Activated CD4-positive, alpha-beta T cell treated with anti-CD3 and anti-CD28 coated beads, Interleukin-2, amount 50 U/mL, for 4 hours (primary cell): Measurements from ENCODE around the gene NHSL1.

Experiments used
- DNase-seq, 2 experiments: peaks; one replicate each; pipeline ENCODE4 v3.0.0-alpha.2; 2020

NHSL1 gene

GRCh38 chr6:138499303-138500018, at the start of gene NHSL1:
Gene NHSL1, minus strand, starts transcription at chr6:138499494. Its CDS starts 204 bp downstream, at chr6:138499290.
- DNase-seq = no peak

GRCh38 chr6:138546733-138547185, 47.5 kb upstream of the NHSL1 start:
- DNase-seq = no peak

- DNase-seq = no peak
Observed at GRCh38 chr6:138545621-138545980, 46.3 kb upstream of the NHSL1 start.

- DNase-seq = no peak
Observed at GRCh38 chr6:138544501-138544900, 45.2 kb upstream of the NHSL1 start.

- no peak for DNase-seq
Observed at GRCh38 chr6:138543657-138544056, 44.4 kb upstream of the NHSL1 start.

- DNase-seq = no peak
Observed at GRCh38 chr6:138541823-138542481, 42.7 kb upstream of the NHSL1 start.

- no peak for DNase-seq
Observed at GRCh38 chr6:138540468-138540867, 41.2 kb upstream of the NHSL1 start.

- no peak for DNase-seq
Observed at GRCh38 chr6:138539876-138540275, 40.6 kb upstream of the NHSL1 start.

- DNase-seq = no peak
Observed at GRCh38 chr6:138538390-138539031, 39.2 kb upstream of the NHSL1 start.

- no peak for DNase-seq
Observed at GRCh38 chr6:138537106-138537505, 37.8 kb upstream of the NHSL1 start.

- no peak for DNase-seq
Observed at GRCh38 chr6:138535728-138536455, 36.6 kb upstream of the NHSL1 start.

GRCh38 chr6:138533667-138534066, 34.4 kb upstream of the NHSL1 start:
- DNase-seq = no peak

- no peak for DNase-seq
Observed at GRCh38 chr6:138531387-138531786, 32.1 kb upstream of the NHSL1 start.

- no peak for DNase-seq
Observed at GRCh38 chr6:138529478-138529877, 30.2 kb upstream of the NHSL1 start.

GRCh38 chr6:138528956-138529355, 29.7 kb upstream of the NHSL1 start:
- DNase-seq = no peak

GRCh38 chr6:138528137-138528536, 28.8 kb upstream of the NHSL1 start:
- no peak for DNase-seq

GRCh38 chr6:138527411-138528088, 28.3 kb upstream of the NHSL1 start:
- DNase-seq = no peak

- DNase-seq = no peak
Observed at GRCh38 chr6:138526822-138527235, 27.5 kb upstream of the NHSL1 start.

GRCh38 chr6:138525355-138525754, 26.1 kb upstream of the NHSL1 start:
- no peak for DNase-seq

- no peak for DNase-seq
Observed at GRCh38 chr6:138524526-138524925, 25.2 kb upstream of the NHSL1 start.

GRCh38 chr6:138523347-138524210, 24.3 kb upstream of the NHSL1 start:
- no peak for DNase-seq

- no peak for DNase-seq
Observed at GRCh38 chr6:138522611-138523010, 23.3 kb upstream of the NHSL1 start.
